MM.1S (cell line): ENCODE results near the gene TYSND1.
A peak's percentile ranks its signal among the peaks of the same experiment; 100 is the strongest.

Experiments used
- DNase-seq: peaks from one replicate; pipeline ENCODE4 v3.0.0-alpha.2; 2015
- H2AFZ ChIP-seq: fragments of 300-600 bp; sonication (generic); 2 replicates; pipeline ENCODE4 v1.6.0; 2016; ENCODE audit warnings: antibody characterized with exemption, low read length
- H3F3A ChIP-seq: fragments of 300-600 bp; sonication (generic); 2 replicates; pipeline ENCODE4 v1.6.1; 2016; ENCODE audit warnings: mild to moderate bottlenecking, antibody characterized with exemption, low read length, moderate library complexity, mixed read lengths; ENCODE audit not compliant: insufficient read depth
- H3K27ac ChIP-seq: fragments of 300-600 bp; sonication (generic); 2 replicates; pipeline ENCODE4 v1.5.1; 2016; ENCODE audit warnings: mild to moderate bottlenecking, low read length
- H3K27me3 ChIP-seq: fragments of 300-600 bp; sonication (generic); replicated peaks from 2 replicates; pipeline ENCODE4 v1.6.0; 2016; ENCODE audit warnings: low read length; ENCODE audit not compliant: insufficient read depth
- H3K36me3 ChIP-seq: fragments of 300-600 bp; sonication (generic); replicated peaks from 2 replicates; pipeline ENCODE4 v1.6.1; 2016; ENCODE audit warnings: mild to moderate bottlenecking, low read length, mixed read lengths; ENCODE audit not compliant: insufficient read depth
- H3K4me1 ChIP-seq: fragments of 300-600 bp; sonication (generic); 2 replicates; pipeline ENCODE4 v1.6.1; 2016; ENCODE audit warnings: low read length, mixed read lengths
- H3K4me2 ChIP-seq: fragments of 300-600 bp; sonication (generic); 2 replicates; pipeline ENCODE4 v1.6.0; 2016; ENCODE audit warnings: low read depth, low read length
- H3K4me3 ChIP-seq: fragments of 300-600 bp; sonication (generic); 2 replicates; pipeline ENCODE4 v1.5.1; 2016; ENCODE audit warnings: low read length, mixed read lengths
- H3K79me2 ChIP-seq: fragments of 300-600 bp; sonication (generic); 2 replicates; pipeline ENCODE4 v1.6.1; 2016; ENCODE audit warnings: mixed run types, low read length, mixed read lengths
- H3K9ac ChIP-seq: fragments of 300-600 bp; sonication (generic); 2 replicates; pipeline ENCODE4 v1.6.1; 2016; ENCODE audit warnings: low read length, mixed read lengths
- H3K9me2 ChIP-seq: fragments of 300-600 bp; sonication (generic); replicated peaks from 2 replicates; pipeline ENCODE4 v1.6.1; 2016; ENCODE audit warnings: mild to moderate bottlenecking, low read length, mixed read lengths; ENCODE audit not compliant: insufficient read depth
- H3K9me3 ChIP-seq: fragments of 300-600 bp; sonication (generic); replicated peaks from 2 replicates; pipeline ENCODE4 v1.6.1; 2016; ENCODE audit warnings: mild to moderate bottlenecking, low read length, mixed read lengths; ENCODE audit not compliant: insufficient read depth
- H4K20me1 ChIP-seq: fragments of 300-600 bp; sonication (generic); 2 replicates; pipeline ENCODE4 v1.6.1; 2016; ENCODE audit warnings: mild to moderate bottlenecking, low read length, moderate library complexity, mixed read lengths; ENCODE audit not compliant: insufficient read depth
- CTCF ChIP-seq: fragments of 300-600 bp; sonication (generic); IDR thresholded peaks from 2 replicates; pipeline ENCODE4 v1.5.1; 2016; ENCODE audit warnings: antibody characterized with exemption, low read length, mixed read lengths
- EZH2 ChIP-seq: fragments of 300-600 bp; sonication (generic); optimal IDR thresholded peaks from 2 replicates; pipeline ENCODE3; 2017; ENCODE audit warnings: low read depth, mild to moderate bottlenecking, antibody characterized with exemption, low read length, mixed read lengths
- EZH2phosphoT487 ChIP-seq: fragments of 300-600 bp; sonication (generic); IDR thresholded peaks from 2 replicates; pipeline ENCODE4 v1.6.1; 2018; ENCODE audit warnings: antibody characterized with exemption, low read length

Gene TYSND1

DNA sequence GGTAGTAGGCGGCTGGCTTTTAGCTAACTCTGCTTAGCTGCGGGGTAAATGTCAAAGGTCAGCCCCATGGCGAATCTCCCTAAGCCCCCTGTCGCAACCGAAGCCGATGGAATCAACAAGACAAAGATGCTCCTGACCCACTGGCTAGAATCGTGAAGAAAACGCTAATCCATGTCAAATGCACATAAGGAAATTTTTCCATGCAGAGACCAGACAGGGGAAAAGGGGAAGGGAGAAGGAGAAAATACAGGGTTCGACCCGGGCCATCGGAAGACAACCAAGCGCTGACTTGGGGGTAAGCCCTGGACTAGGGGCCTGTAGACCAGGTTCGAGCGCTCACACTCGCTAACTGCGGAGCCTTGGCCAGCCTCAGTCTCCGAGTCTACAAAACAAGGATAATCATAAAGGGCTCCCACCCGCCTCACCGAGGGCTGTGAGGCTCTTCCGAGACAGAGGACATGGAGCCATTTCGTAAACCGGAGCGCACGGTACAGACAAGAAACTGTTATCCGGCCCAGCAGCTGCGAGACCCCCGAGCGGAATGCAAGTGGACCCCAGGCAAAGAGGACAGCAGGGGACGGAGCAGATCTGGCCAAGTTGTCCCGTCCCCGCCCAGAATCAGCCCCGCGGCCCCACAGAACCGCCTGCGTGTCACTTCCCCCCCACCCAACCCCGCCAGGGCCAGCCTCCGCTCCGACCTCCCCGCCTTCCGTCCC, 23.3 kb upstream of the TYSND1 start:
- Histone ChIP-seq H3K4me2 (peak overlapping the region; percentile 86), H4K20me1 (no peaks in the 10 kb centered on the region), H3K9ac (peak overlapping the region; percentile 82), H3K4me3 (peak overlapping the region; percentile 96), H3K4me1 (peaks cover 29% of the 10 kb centered on the region), H3K9me3 (no peaks in the 10 kb centered on the region), H3K27me3 (no peaks in the 10 kb centered on the region), H3K36me3 (no peaks in the 10 kb centered on the region), H3K27ac (peak overlapping the region; percentile 61; the same call in 1 of the 2 replicates), H3K79me2 (peaks cover 55% of the 10 kb centered on the region), H2AFZ (no peak overlapping the region), H3K9me2 (no peaks in the 10 kb centered on the region), H3F3A (peaks cover 6% of the 10 kb centered on the region; the same call in 1 of the 2 replicates)
- TF ChIP-seq EZH2 (no peak), EZH2phosphoT487 (no peak)
- peak; percentile 10 for DNase-seq

- Histone ChIP-seq H2AFZ (no peak overlapping the region), H3F3A (no peaks in the 10 kb centered on the region), H3K4me2 (peak overlapping the region; percentile 86), H3K9me2 (no peaks in the 10 kb centered on the region), H3K36me3 (no peaks in the 10 kb centered on the region), H3K27ac (no peak overlapping the region), H3K4me3 (peak overlapping the region; percentile 96), H3K79me2 (peaks cover 63% of the 10 kb centered on the region), H4K20me1 (peaks cover 4% of the 10 kb centered on the region; the same call in 1 of the 2 replicates), H3K9me3 (no peaks in the 10 kb centered on the region), H3K27me3 (no peaks in the 10 kb centered on the region), H3K4me1 (peaks cover 33% of the 10 kb centered on the region), H3K9ac (peak overlapping the region; percentile 82; the same call in 1 of the 2 replicates)
- TF ChIP-seq EZH2phosphoT487 (no peak), EZH2 (no peak), CTCF (no peak)
- no peak for DNase-seq
These were observed 22.5 kb upstream of the TYSND1 start for GRCh38 chr10:70169011-70169410.

DNA sequence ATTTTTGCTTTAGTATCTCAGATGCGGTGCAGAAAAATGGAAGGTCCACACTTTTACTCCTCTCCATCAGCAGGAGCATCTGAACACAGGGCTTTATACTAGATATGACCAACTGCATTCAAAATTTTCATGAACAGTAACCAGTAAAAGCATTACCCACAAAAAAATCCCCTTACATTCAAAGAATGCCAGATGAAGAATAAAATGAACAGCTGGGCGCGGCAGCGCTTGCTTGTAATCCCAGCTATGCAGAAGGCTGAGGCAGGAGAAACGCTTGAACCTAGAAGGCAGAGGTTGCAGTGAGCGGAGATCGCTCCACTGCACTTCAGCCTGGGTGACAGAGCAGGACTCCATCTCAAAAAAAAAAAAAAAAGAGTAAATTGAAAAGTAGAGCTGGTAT, 20.7 kb upstream of the TYSND1 start:
- Histone ChIP-seq H3K4me3 (no peak overlapping the region), H3F3A (peaks cover 4% of the 10 kb centered on the region; the same call in 1 of the 2 replicates), H3K9ac (no peak overlapping the region), H3K9me3 (no peaks in the 10 kb centered on the region), H4K20me1 (peaks cover 19% of the 10 kb centered on the region; the same call in 1 of the 2 replicates), H3K4me2 (no peak overlapping the region), H3K27me3 (no peaks in the 10 kb centered on the region), H2AFZ (no peak overlapping the region), H3K27ac (no peak overlapping the region), H3K79me2 (peaks cover 80% of the 10 kb centered on the region), H3K4me1 (peaks cover 38% of the 10 kb centered on the region), H3K36me3 (no peaks in the 10 kb centered on the region), H3K9me2 (no peaks in the 10 kb centered on the region)
- DNase-seq = no peak
- TF ChIP-seq EZH2 (no peak), CTCF (no peak), EZH2phosphoT487 (no peak)

DNA sequence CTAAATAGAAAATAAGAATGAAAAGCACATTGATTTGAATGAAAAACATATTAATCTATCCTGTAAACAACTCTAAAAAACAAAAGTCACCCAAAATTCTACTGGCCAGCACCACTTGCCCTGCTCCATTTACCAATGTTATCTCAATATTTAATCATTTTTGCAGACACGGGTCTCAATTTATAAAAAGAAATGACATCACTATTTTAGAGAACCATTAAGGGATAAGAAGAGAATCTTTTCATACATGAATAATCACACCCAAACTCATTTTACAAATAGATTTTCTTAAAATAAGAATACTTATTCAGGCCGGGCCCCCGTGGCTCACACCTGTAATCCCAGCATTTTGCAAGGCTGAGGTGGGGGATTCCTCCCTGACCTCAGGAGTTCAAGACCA, 19.9 kb upstream of the TYSND1 start:
- Histone ChIP-seq H3K27me3 (no peaks in the 10 kb centered on the region), H3K36me3 (no peaks in the 10 kb centered on the region), H3F3A (peaks cover 4% of the 10 kb centered on the region; the same call in 1 of the 2 replicates), H3K9me2 (no peaks in the 10 kb centered on the region), H3K4me2 (no peak overlapping the region), H3K4me3 (no peak overlapping the region), H3K9ac (no peak overlapping the region), H3K79me2 (peaks cover 88% of the 10 kb centered on the region), H4K20me1 (peaks cover 19% of the 10 kb centered on the region; the same call in 1 of the 2 replicates), H3K4me1 (peaks cover 38% of the 10 kb centered on the region), H3K9me3 (no peaks in the 10 kb centered on the region), H3K27ac (no peak overlapping the region), H2AFZ (no peak overlapping the region)
- no peak for DNase-seq
- TF ChIP-seq EZH2 (no peak), EZH2phosphoT487 (no peak), CTCF (no peak)
